Stimulated activated CD4-positive, alpha-beta T cell treated with anti-CD3 and anti-CD28 coated beads, Interleukin-12 subunit alpha, Interleukin-12 subunit beta, amount 100 ng/mL, for 48 hours (primary cell): ENCODE data around the gene PLA1A.

Experiments
- DNase-seq, 3 donors: peaks; one replicate each; pipeline ENCODE4 v3.0.0-alpha.2; 2020; ENCODE audit warnings: low read depth in 2 of 3, low spot score in 1 of 3

Gene PLA1A

DNA sequence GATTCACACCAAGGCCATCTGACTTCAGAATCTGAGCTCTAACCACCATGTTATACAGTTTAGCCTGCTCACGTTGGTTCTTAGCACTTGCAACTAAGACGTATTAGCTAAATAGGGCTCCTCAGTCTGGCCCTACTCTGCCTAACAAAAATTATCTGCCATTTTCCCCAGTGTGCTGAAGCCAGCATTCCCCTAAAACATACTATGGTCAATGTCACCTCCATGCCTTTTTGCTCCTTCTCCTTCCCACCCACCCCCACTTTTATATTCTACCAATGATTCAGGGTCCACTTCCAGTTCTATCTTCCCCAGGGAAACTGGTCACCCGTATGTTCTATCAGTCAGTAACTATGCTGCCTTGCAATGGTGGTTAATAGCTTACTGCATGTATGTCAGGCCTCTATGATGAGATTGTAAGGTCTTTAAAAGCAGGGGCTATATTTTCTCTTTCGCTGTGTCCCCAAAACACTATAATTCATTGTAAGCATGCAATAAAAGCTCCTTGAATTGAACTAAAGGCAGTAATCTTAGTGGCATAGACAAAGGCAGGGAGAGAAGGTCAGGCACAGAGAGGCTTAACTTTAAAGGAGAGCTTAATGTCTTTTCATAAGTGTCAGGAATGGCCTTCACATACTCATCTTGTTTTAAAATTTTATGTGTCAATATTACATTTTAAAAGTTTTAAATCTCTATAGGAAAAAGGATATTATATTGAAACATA, 39.4 kb downstream of the PLA1A start:
- no peak for DNase-seq

DNA sequence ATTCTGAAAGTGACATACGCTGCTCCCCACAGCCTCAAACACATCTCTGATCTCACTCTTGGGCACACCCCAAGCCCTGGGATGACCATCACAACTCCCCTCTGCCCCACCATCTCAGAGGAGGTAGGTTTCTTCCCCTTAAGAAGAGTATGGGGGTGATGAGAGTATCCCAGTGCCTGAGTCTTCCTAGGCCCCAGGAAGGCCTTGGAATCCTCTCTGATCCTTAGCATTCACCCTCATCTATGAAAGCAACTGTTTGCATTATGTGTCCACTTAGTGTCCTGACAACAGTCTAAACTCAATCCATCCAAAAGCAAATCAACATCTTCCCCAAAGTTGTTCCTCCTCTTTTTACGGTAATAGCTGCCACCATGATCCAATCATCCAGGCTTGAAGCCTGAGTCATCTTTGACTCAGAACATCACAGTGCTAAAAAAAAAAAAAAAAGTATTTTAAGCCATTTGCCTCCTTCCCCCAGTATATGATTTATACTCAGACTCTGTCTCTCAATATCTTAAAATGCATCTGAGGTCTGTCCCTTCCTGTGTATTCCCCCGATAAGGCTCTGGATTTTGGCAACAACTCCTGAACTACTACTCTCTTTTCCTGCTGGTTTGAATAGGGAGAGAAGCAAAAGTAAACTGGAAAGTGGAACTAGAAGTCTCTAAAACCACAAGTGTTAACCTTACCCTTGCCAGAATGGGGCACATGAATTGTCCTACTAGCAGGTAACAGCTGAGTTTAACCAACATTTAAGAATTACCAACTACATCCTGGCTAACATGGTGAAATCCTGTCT, 40.2 kb downstream of the PLA1A start:
- DNase-seq = no peak

DNA sequence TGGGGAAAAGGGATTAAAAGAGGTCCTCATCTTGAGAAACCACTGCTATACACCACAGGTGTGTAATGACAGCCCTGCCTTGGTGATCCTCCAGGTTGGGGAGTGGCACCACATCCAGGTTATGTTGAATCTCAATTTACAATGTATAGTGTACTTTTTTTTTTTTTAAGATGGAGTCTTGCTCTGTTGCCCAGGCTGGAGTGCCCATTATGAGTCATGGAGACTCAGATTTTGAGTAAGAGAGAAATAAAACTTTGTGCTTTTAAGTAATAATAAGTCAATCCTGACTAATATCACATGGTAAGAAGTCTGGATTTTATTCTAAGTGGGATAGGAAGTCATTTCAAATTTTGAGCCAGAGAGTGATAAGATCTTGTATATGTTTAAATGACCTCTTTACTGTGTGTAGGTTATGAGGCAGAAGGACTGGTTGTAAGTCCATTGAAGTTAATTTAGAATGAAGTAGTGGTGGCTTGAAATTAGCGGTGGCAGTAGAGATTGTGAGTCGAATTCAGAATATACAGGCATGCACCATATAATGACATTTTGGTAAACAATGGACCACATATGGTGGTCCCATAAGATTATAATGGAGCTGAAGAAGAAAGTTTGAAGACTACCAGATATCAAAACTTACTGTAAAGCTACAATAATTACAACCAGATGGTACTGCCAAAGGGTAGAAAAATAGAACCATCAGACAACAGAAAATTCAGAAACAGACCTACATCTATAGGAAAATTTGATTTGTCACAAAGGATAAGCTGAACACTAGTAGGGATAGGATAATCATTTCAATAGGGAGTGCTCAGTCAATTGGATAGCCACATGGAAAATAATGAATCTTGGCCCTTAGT, 42.0 kb downstream of the PLA1A start:
- no peak for DNase-seq

DNA sequence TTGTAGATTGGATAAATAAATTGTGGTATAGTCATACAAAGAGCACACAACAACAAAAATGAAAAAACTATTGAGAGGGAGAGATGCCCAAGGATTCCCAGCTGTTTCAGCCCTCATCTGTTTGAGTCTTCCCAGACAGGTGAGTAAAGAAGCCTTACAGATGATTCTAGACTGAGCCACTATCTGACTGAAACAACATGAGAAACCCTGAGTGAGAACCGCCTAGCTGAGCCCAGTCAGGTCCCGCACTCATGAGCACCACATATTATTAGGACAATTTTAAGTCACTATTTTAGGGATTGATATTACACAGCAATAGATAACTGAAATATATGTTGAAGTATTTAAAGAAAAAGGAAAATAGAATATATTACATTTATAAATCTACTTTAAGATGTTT, 43.7 kb downstream of the PLA1A start:
- no peak for DNase-seq

DNA sequence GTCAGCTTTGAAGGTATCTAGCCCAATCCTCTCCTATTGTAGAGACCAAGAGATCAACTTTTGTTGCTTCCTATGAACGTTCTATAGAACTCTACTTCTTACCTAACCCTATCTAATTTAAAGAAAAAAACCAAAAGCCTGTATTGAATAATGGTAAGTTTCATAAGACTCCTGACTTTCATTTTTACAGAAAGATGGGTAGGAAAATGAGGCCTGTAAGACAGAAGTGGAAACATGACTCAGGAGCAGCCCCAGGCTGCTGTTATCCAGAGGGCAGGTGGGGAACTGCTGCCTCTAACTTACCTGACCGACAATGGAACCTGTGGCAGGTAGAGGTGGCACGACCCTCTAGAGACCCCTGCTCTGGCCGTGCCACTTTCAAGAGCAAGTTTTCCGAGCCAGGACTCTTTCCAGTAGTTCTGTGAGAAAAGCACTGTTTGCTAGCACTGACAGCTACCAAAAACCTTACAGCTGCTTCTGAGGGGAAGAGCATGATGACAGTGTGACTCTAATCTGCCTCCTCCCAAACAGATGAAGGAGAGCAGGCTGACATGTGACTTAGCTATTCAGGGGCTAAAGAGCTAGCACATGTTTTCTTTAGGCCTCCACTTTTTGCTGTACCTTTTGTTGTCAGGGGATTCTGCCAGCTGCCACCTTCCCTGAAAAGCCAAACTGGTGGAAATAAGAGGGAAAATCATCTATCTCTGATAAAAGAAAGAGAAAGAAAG, 45.2 kb downstream of the PLA1A start:
- no peak for DNase-seq

DNA sequence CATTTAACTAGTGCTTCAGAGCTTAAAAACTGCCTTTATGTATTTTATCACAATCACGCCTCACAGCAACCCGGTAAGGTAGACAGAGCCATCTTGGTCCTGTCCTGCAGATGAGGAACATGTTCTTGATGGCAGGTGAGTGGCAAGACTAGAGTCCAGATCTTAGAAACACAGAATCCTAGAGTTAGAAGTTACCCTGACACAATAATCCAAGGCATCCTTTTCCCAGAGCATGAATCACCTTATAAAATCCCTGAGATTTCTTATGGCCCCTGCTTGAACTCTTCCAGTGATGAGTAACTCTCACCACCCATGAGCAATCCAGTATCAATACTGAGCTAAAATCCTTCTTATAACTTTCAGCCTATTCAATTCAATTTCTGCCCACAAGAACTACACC, 45.8 kb downstream of the PLA1A start:
- no peak for DNase-seq

DNA sequence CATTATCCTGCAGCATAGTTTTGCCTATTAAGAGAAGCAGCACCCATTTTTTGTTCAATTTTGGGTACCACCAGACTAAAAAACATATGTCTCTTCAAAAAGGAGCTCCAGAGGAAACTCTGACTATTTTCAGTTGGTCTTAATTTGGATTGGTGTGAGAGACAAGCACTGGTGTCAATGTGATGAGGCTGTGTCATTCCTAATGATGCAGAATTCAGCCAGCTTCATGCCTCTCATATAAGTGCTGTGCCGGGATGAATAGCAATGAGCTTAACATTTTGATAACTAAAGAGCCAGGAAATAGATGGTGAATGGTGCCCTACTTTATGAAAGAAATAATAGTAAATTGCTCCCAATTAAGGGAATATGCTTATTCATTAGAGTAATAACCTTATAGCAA, 46.8 kb downstream of the PLA1A start:
- DNase-seq = no peak

DNA sequence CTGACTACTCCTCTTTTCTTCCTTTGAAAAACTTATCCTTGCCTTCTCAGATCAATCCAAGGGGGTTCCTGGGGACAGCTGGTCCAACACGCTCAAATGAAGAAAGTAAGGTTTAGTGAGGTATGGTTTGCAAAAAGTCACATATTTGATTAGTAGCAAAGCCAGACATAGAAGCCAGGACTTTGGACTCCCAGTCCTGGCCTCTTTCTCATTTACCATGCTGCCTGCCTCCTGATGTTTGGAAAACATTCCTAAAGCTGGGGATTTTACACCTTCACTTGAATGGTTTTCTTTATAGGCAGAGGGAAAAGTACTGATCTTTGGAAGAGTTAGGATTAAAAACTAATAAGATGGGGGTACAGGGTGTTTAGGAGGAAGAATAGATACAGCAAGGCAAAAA, 48.1 kb downstream of the PLA1A start:
- no peak for DNase-seq

DNA sequence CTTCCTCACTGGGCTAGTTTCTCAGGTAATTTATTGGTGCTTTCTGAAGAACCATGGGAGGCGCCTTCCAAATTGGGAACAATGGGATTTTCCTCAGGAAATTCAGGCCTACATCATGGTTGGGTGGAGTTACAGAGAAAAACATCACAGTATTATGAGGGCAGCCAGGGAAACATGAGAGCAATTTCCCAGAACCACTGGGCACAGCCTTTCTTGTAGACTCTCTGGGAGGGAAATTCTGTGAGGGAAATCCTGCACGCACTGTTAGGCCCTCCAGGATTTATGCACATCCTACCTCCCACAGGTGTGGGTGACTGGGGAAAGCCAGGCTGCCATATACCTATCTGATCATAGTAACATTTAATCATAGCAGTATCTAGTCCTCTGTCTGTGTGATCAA, 49.5 kb downstream of the PLA1A start:
- no peak for DNase-seq

DNA sequence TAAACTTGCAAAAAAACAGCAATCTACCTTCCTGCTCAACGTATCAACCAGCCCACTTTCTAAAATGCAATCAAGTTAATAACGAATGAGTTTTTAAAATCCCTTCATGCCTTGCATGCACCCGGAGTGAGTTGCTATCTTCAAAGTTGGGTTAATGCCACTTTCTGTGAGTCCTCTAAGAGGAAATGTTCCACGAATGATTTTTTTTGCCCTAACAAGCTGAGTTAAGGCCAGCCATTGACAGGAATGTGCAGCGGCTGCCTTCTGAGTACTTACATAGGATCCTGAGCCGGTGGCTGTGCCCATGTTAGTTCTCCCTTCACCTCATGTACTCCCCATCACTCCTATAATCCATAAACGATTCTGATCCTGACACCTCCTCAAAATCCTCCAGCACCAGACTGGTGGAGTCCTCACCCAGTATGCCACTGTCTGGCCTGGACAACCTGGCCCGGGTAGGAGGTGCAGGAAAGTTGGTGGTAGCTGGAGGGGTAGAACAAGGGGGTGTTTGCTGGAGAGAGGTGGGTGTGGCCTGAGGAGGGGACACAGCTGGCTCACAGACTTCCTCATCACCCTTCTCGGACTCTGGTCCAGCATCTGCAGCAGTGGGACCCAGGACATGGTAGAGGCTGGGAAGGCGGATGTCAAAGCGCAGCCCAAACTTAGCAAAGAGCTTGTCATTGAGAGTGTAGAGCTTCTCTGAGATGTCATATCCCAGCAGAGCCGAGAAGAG, 50.3 kb downstream of the PLA1A start:
- no peak for DNase-seq

DNA sequence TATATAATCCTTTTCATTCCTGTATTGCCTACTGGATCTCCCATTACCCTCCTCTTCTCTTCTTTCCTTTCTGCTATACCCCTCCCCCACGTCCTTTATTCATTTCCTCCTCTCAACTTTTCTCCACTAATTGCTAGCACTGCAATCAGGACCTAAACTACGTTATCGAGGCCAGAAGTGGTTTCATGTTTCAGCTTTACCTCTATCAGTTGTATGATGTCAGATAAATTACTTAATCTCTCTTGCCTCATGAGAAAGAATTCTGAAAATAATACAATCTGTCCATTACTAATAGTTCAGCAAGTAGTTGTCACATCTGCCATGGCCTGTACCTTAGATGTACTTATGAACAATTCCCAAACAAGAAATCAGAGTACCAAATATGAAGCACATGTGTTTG, 52.1 kb downstream of the PLA1A start:
- DNase-seq = no peak

DNA sequence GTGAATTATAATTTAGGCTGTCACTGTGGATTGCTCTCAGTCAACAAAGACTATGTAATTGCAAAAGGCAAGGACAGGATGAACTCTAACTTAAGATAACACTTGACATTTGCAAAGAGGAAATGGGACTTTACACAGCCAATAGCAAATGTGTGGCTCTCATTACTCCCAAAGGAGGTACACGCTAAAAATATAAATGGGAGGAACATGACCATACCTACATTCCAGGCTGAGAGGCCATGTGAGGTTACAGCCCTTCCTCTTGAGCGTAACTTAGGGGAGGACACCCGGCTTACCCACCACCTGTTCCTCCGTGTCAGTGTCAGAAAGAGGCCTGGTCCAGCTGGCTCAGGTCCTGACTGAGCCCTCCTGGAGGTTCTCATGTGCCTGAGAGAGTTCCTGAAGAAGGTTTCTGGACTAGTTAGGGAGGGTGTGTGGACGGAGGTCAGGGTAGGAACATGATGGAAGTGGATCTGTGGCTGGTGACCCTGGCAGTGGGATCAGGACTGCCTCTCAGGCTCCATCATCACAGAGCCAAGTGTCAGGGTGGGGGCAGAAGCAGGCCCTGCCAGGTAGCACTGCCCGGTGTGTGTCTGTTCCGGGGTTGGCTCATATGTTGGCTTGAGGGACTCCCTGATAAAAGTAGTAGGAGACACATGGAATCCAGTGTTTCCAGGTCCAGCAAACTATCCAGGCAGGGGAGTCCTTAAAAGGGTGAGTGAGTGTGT, 54.8 kb downstream of the PLA1A start:
- no peak for DNase-seq

DNA sequence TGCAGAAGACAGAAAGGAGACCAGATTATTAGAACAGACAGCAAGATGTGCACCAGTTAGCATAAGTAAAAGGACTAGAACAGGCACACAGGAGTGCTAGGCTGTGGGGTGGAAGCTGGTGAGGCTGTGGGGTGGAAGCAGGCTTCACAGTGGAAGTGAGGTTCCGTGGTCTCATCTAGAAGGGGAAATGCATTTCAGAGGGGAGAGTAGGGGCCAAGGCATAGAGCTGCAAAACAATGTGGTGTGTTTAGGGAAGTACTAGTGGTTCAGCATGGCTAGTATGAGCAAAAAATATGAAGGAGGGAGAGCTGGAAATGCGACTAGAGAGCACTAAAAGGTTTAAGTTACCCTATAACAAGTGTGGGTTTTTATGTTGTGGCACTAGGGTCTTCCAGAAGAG, 56.2 kb downstream of the PLA1A start:
- no peak for DNase-seq

DNA sequence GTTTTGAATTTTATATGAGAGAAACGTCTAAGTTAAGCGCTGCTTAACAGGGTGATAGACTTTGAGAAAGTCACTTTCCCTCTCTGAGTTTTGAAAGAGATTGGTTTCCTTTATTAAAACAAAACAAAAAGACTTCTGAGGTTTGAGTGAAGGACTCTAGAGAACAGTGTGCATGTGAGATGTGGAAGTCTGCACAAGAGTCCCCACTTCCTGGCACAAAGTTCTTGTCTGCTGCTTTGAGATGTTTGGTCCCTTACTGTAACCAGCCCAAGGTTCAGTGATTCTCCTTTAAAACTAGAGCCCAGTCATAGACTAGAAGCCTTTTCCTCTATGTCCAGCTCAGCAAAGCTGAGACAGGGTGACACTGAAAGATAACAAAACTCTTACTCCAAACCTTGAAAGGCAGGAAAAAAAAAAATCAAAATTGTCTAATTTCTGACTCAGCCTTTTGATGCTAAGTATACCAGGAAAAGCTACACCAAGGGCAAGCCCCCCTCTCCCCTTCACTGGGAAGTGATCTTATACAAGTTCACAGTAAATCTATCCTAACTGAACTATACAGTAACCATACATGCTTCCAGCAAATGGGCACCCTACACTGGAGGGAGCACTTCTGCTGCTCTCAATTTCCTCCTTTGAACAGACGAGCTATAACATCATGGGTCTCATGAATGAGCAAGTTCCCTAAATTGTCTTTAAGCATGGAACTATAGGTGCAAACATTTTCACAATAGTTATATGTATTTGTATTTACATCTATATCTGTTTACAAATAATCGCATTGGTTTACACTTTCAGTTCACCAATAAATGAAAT, 60.4 kb downstream of the PLA1A start:
- no peak for DNase-seq

DNA sequence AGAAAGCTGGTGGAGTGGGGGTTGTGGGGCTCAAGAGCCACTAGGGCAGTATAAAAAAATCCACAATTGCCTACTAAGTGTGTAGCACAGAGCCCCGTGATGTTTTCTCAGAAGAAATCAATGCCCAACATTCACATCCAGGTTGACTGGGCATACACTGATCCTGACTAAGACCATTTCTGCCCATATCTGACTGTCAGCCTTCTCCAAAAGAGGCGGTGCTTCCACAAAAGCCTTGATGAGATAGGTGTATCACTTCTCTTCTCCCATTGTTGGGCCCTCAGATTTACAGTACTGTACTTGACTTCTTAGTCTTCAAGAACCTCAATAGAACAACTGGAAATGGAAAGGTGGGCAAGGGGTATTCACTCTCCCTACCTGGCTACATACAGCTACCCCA, 61.3 kb downstream of the PLA1A start:
- no peak for DNase-seq

DNA sequence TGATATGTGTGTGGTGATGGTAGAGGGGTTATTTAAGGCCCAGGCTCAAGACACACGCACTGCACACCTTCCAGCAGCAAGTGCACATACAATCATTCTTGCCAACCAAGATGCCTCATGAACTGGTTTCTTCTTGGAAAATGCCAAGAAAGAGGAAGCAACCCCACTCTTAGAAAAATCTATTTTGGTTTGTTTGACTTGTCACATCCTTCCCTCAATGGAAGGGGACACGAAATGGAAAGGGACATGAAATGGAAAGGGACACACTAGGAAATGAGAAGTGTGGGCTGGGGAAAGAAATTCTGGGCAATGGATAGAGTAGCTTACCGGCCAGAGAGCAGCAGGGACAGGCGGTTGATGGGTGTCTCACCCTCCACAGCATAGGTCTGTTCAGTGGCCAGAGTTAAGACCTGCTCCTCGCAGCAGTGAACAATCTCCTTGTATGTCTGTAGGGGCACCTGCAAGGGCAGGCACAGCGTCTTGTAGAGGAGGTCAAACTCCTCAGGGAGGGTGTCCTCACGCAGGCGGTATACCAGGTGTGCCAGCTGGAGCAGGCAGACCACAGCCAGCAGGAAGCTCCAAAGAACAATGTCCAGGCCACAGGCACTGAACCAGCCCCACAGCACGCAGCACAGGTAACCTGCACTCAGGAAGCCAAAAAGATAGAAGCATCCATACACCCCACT, 62.1 kb downstream of the PLA1A start:
- DNase-seq = no peak

DNA sequence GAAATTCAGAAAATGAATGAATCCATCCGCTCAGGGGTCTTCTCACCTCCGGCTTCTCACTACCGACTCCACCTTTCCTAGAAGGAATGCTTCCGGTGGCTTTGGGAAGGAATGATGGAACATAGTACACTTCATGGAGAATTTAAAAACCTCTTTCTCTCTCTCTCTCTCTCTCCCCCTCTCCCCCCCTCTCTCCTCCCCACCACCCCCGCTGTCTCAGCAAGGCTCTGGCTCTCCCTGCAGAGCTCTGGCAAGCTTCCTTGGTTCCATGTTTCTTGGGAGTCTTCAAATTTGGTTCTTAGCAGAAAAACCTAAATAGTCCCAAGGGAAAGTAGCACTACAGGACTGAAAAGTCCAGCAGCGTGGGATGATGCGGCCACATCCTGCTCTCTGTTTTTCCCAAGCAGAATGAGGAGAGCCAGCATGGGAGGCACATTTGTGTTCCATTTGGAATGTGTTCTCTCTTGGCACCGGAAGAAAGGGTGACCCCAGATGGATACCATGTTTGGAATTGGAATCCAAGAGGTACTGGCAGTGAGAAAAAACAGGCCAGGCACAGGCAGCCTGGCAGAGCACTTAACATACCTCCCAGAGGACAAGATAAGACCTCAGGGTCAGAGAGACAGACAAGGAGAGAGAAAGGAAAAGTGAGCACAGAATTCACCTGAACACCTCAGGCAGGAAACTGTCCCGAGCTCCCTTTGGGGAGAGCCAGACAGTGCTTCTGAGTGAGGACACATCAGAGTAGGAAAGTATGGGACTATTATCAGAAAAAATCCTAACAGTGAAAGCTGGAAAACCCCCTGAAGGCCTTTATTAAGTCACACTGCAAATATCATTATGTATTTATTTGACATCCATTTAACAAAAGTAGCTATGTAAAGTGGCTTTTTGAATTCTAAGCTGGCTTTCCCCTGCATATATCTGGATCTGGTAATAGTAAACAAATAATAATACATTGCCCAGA, 63.1 kb downstream of the PLA1A start, which contains the start of gene POPDC2:
Gene POPDC2, minus strand, starts transcription at position 116 of the 967 bp plus-strand sequence. CDS start 166 bp downstream, outside the sequence.
- DNase-seq = no peak
